Heart right ventricle (tissue), 16 donors: ENCODE results near the gene ZBTB18. TPM values are rescaled to one million over a fixed set of nuclear protein-coding genes. Genes with fewer than 3 reads are reported as not detected.
"Not testable (repeated sequence)": the region's sequence is repeated elsewhere in the genome, so short reads cannot be mapped to it uniquely, and the experiment has no call there.

Source experiments
- ATAC-seq, 8 donors: fragments of 200-7000 bp; cut with Tn5 transposase; one replicate each; pipeline ENCODE4 v1.9.1; 2020; ENCODE audit warnings: mild to moderate bottlenecking in 8 of 8, moderate library complexity in 8 of 8, moderate number of reproducible peaks in 1 of 8
- DNase-seq, 2 donors: peaks; one replicate each; pipeline ENCODE4 v3.0.0-alpha.2; 2020
- H3K27ac ChIP-seq, 10 donors: fragments of 200-600 bp; sonication (generic) in 2 of 10; one replicate each; pipeline versions ENCODE4 v1.5.0 to v1.8.0; 2020 to 2022; ENCODE audit warnings: mild to moderate bottlenecking in 3 of 10
- H3K27me3 ChIP-seq, 7 donors: fragments of 200-600 bp; one replicate each; pipeline ENCODE4 v1.8.0; 2021 to 2022; ENCODE audit warnings: mild to moderate bottlenecking in 2 of 7
- H3K36me3 ChIP-seq, 9 donors: fragments of 200-600 bp; sonication (generic) in 1 of 9; one replicate each; pipeline versions ENCODE4 v1.5.0 to v1.8.0; 2020 to 2022; ENCODE audit warnings: mild to moderate bottlenecking in 2 of 9
- H3K4me1 ChIP-seq, 9 donors: fragments of 200-600 bp; sonication (generic) in 1 of 9; one replicate each; pipeline versions ENCODE4 v1.5.0 to v1.8.0; 2020 to 2022; ENCODE audit warnings: mild to moderate bottlenecking in 4 of 9
- H3K4me3 ChIP-seq, 10 donors: fragments of 200-600 bp; sonication (generic) in 2 of 10; one replicate each; pipeline versions ENCODE4 v1.5.0 to v1.8.0; 2020 to 2022; ENCODE audit warnings: mild to moderate bottlenecking in 7 of 10, moderate library complexity in 2 of 10
- H3K9me3 ChIP-seq, 11 donors: fragments of 200-600 bp in 10 of 11; sonication (generic) in 2 of 11; one replicate each; pipeline versions ENCODE4 v1.5.0 to v1.8.0; 2013 to 2022; ENCODE audit warnings: mild to moderate bottlenecking in 2 of 11, control low read depth in 1 of 11, moderate library complexity in 1 of 11
- CTCF ChIP-seq, 9 donors: fragments of 200-600 bp; sonication (generic) in 2 of 9; IDR thresholded peaks; one replicate each; pipeline versions ENCODE4 v1.5.0 to v1.8.0; 2021 to 2022; ENCODE audit warnings: antibody characterized with exemption in 9 of 9, mild to moderate bottlenecking in 5 of 9, moderate library complexity in 1 of 9
- WGBS, 2 donors: extraction: QIAGEN DNeasy Blood & Tissue Kit; methylation state at CpG; one replicate each; pipeline ENCODE4 v1.1.7; 2013; ENCODE audit warnings: inconsistent platforms in 1 of 2; 5-methylcytosine and 5-hydroxymethylcytosine counted together
- intact Hi-C, 10 donors: fragments of 100-400 bp; cut with DNase I; formaldehyde crosslinking; loops; one replicate each; pipeline versions ENCODE4 v1.11.1 to v1.14.2; 2022
- polyA plus RNA-seq, 2 donors: library from polyadenylated mRNA; stranded (reverse); fragments of 200-250 nt; gene quantifications; one replicate each; pipeline ENCODE4 v1.2.3, GENCODE V29; 2013
- total RNA-seq, 10 donors: library from RNA; stranded (reverse); fragmentation: NEBNext Ultra II Directional in 3 of 10; extraction: Animal tissue kit (Norgen Biotek cat#: 25700) in 3 of 10; gene quantifications; one replicate each; pipeline versions ENCODE4 v1.2.1 to v1.2.4, GENCODE V29; 2021 to 2023
- donor health status: Arrhythmogenic right ventricular cardiomyopathy.
- donor health status: ischemic (EF 13 %, LVEDD 7.1; RV severe dilation, severe dysfunction).
- donor health status: healthy with polysubstance abuse.
- donor health status: DM: no; HTN: yes; CAD: no.
- donor health status: DM: no; HTN: no; CAD: no.
- donor health status: ischemic (EF 25% LVEDD 6.9; RV normal size, moderate dysfunction).
- donor health status: ischemic (EF 25% LVEDD 5.7; RV mildly dilated, moderate dysfunction).
- donor health status: healthy.
- donor health status: DM: yes; HTN: yes; CAD: no.
- donor health status: Ischemic cardiomyopathy.
- donor health status: ischemic (EF 35%, LVEDD 5.7; RV mildly dilated, moderate dysfunction).
- donor health status: nonischemic (EF 11% LVEDD 7.7; RV severe dilation, severe dysfunction).
- donor health status: DM: yes; HTN: yes; CAD: no.
- donor health status: PGD.
- donor health status: ischemic (EF 29% LVEDD 5.4; RV normal size, mild dysfunction).
- donor health status: nonischemic (EF 23%, LVEDD 6.1; RV moderate dilation, normal function).

Gene ZBTB18
- total and polyA plus RNA-seq, 12 donors: 7.5 to 33.7 (median 20.5) TPM

- WGBS, 2 donors: 0 to 91% methylated on average over 1 of the region's 1 CpG
- Histone ChIP-seq H3K9me3 (no peaks in the 10 kb centered on the region), H3K27ac (no peak overlapping the region), H3K4me3 (no peak overlapping the region), H3K27me3 (no peaks in the 10 kb centered on the region), H3K36me3 (no peaks in the 10 kb centered on the region), H3K4me1 (peaks cover 0 to 11% (median 7%) of the 10 kb centered on the region in 9 donors)
- intact Hi-C loops: loop anchor here in 1 of 10 donors (10.0 kb wide), 1 partner anchor 190 kb away; the partner anchor contains the start of gene AKT3
- no peak for TF ChIP-seq CTCF (IDR thresholded peaks at IDR 0.05)
- DNase-seq (no peak), ATAC-seq (no peak)
These were observed 6.7 kb upstream of the ZBTB18 start for GRCh38 chr1:244044423-244044822.

DNA sequence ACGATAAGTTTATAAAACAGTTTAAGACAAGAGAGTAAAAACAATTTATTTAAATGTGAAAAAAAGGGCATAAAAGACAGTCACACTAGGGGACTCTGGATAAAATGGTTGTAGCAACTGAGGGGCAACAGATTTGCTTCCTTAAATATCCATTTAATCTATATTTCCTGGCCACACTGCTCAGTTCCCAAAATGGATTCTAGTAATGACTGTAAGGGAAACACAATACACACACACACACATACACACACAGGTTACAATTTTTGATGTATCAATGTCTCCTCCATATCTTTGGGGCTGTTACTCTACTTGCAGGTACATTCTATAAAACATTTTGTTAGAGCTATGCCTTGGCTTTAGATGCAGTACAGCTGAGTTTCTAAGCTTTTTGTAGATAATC lies 4.8 kb upstream of the ZBTB18 start:
- WGBS, 2 donors: 98% methylated on average over 1 of the region's 1 CpG
- not testable (repeated sequence) for H3K4me3 ChIP-seq, H3K27me3 ChIP-seq, DNase-seq, ATAC-seq, H3K9me3 ChIP-seq, H3K36me3 ChIP-seq
- intact Hi-C loops: loop anchor here in 2 of 10 donors (5.0 to 10.0 kb wide), 3 partner anchors 91 to 226 kb away; partner anchors contain the start of gene AKT3 (in 1 of the 2)
- peaks cover 0 to 25% (median 16%) of the 10 kb centered on the region in 9 donors for H3K4me1 ChIP-seq
- H3K27ac ChIP-seq: peak overlapping the region in 2 of 10 donors; percentile 97 to 99

DNA sequence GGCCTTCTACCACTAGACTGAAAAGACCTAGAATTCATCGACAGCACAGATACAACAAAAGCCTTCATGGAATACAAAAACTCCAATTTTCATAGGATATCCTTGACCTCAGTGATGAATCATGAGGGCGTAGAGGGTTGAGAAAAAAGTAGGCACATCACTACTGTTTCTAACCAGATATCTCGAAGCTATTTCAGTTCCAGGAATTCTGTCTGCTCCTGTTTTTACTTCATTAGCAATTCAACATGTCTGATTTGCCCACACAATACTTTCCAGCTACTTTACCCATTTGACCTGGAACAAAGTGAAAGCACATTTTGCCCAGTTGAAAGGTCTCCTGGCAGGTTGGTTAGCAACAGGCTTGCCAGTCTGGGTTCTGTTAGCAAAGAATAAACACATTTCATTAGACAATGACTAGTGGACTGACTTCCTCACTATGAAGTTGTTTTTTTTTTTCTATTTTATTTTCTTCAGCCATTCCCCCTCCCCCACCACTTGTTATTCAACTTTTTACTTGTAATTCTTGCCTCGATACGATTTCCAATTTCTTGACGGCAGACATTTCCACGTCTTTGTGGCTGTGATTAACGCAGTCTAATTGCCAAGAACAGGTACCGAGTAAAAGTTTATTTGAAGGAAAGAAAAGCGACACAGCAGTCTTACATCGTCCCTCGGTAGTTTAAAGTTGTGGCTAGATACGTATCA lies 4.0 kb upstream of the ZBTB18 start:
- WGBS, 2 donors: 12% methylated on average over 13 of the region's 13 CpGs
- no peaks in the 10 kb centered on the region for H3K9me3 ChIP-seq
- ATAC-seq (no peak), DNase-seq (no peak)
- no peaks in the 10 kb centered on the region for H3K27me3 ChIP-seq
- peak overlapping the region; percentile 89 to 99 (median 98) for H3K27ac ChIP-seq
- no peaks in the 10 kb centered on the region for H3K36me3 ChIP-seq
- TF ChIP-seq CTCF (IDR thresholded peaks at IDR 0.05): no peak
- peak overlapping the region; percentile 67 to 99 (median 85) for H3K4me3 ChIP-seq
- H3K4me1 ChIP-seq: peaks cover 0 to 33% (median 24%) of the 10 kb centered on the region in 9 donors
- intact Hi-C loops: loop anchor here in 2 of 10 donors (5.0 to 10.0 kb wide), 3 partner anchors 90 to 225 kb away; partner anchors contain the start of gene AKT3 (in 1 of the 2)

GRCh38 chr1:244047621-244048255 lies 3.3 kb upstream of the ZBTB18 start:
- Histone ChIP-seq H3K36me3 (no peaks in the 10 kb centered on the region), H3K27me3 (no peaks in the 10 kb centered on the region), H3K4me1 (peaks cover 0 to 40% (median 31%) of the 10 kb centered on the region in 9 donors), H3K27ac (peak overlapping the region; percentile 89 to 99 (median 98)), H3K9me3 (no peaks in the 10 kb centered on the region), H3K4me3 (peak overlapping the region; percentile 67 to 99 (median 85))
- intact Hi-C loops: loop anchor here in 2 of 10 donors (5.0 to 10.0 kb wide), 3 partner anchors 90 to 225 kb away; partner anchors contain the start of gene AKT3 (in 1 of the 2)
- DNase-seq (peak; percentile 68 to 75), ATAC-seq (peak; percentile 31 to 73 (median 48))
- 0 to 1% methylated on average over 54 of the region's 54 CpGs for WGBS, 2 donors
- peak in 2 of 9 donors; percentile 7 to 12 for TF ChIP-seq CTCF (IDR thresholded peaks at IDR 0.05)
